MCF 10A (cell line): Measurements from ENCODE around the gene ERAS. TPM values are rescaled to one million over a fixed set of nuclear protein-coding genes. Genes with fewer than 3 reads are reported as not detected.

Source experiments
- BruUV-seq: library from RNA; stranded (reverse); fragments of 400-500 nt; replicated peaks from 2 replicates; lab custom pipeline; 2021; lab: Mats Ljungman, UMichigan
- CTCF ChIA-PET: fragments of 300-600 bp; sonication (Branson Sonifier 250); formaldehyde crosslinking; extraction: SDS; loops from one replicate; lab custom pipeline; 2021; ENCODE audit warnings: antibody characterized with exemption, inconsistent platforms; lab: Yijun Ruan, JAX
- POLR2A ChIA-PET: fragments of 300-600, 350-650 bp; sonication (Branson Sonifier 250); formaldehyde crosslinking; extraction: SDS; loops from one replicate; lab custom pipeline; 2020; ENCODE audit warnings: antibody characterized with exemption, inconsistent platforms; lab: Yijun Ruan, JAX
- DNase-seq: peaks from one replicate; pipeline ENCODE4 v3.0.0-alpha.2; 2018; ENCODE audit not compliant: unreplicated experiment
- H3K27ac Mint-ChIP-seq: one replicate; pipeline ENCODE4 v1.8.0; 2022; ENCODE audit warnings: mild to moderate bottlenecking, low read depth, mixed read lengths; ENCODE audit not compliant: unreplicated experiment
- H3K27me3 Mint-ChIP-seq: one replicate; pipeline ENCODE4 v1.8.0; 2022; ENCODE audit warnings: mixed read lengths; ENCODE audit not compliant: insufficient read depth, unreplicated experiment
- H3K36me3 Mint-ChIP-seq: one replicate; pipeline ENCODE4 v1.8.0; 2022; ENCODE audit warnings: mild to moderate bottlenecking, moderate library complexity, mixed read lengths; ENCODE audit not compliant: insufficient read depth, unreplicated experiment
- H3K4me1 Mint-ChIP-seq: one replicate; pipeline ENCODE4 v1.8.0; 2022; ENCODE audit warnings: mixed read lengths; ENCODE audit not compliant: insufficient read depth, unreplicated experiment
- H3K4me3 Mint-ChIP-seq: one replicate; pipeline ENCODE4 v1.8.0; 2022; ENCODE audit warnings: mild to moderate bottlenecking, moderate library complexity, mixed read lengths; ENCODE audit not compliant: unreplicated experiment
- H3K9me3 Mint-ChIP-seq: one replicate; pipeline ENCODE4 v1.8.0; 2022; ENCODE audit warnings: mixed read lengths; ENCODE audit not compliant: unreplicated experiment
- CTCF ChIP-seq: fragments of 200-600 bp; IDR thresholded peaks from one replicate; pipeline ENCODE4 v1.8.0; 2022; ENCODE audit warnings: antibody characterized with exemption, mild to moderate bottlenecking; ENCODE audit not compliant: unreplicated experiment
- intact Hi-C: fragments of 100-400 bp; cut with micrococcal nuclease; formaldehyde crosslinking; loops from 2 replicates; pipeline ENCODE4 v1.14.1; 2022
- total RNA-seq: library from RNA; stranded (reverse); gene quantifications from 2 replicates; pipeline ENCODE4 v1.2.3, GENCODE V29; 2022

The ERAS gene
- total RNA-seq, 1 experiment from 2014 or later, result not detected

DNA sequence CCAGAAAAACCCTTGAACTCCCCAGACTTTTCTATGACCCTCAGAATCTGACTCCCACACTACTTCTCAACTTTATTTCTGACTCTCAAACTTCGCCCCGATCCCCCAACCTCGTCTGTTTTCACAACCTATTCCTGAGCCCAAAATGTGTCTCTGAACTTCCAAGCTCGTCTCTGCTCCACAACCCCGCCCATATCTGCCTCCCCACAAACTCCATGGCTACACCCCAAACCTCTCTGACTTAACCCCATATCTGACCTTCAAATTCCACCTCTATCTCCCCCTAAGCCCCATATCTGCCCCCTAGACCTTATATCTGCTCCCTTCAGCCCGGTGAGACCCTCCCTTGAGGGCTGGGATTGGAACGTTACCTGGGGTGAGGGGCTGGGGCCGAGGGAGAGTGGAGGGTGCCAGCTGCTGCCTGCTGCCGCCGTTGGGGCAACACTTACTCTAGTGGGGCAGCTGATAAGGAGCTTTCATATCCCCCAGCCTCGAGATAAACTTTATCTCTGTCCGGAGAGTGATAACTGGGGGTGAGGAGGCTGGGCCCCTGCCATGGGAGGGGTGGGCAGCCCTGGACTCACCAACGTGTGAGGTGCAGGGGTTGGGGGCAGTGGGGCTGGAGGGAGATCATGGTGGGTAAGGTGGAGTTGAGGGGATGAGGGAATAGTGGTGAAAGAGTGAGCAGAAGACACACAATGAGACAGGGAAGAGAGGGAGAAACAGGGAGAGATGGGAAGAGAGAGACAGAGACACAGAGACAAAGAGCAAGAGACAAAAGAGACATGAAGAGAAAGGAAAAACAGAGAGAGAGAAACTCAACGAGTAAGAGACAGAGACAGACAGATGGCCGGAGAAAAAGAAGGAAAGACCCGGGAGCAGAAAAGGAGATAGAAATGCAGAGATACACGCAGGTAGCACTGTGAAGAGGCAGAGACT lies 38.5 kb upstream of the ERAS start:
- POLR2A ChIA-PET, result interaction anchor here (0.5 kb wide), 1 partner anchor 17 kb away, joined by 3 read pairs; no protein-coding TSS in a partner anchor
- H3K27ac Mint-ChIP-seq, result no peak overlapping the region
- H3K27me3 Mint-ChIP-seq, result peaks cover 39% of the 10 kb centered on the region
- no TSS peak for BruUV-seq
- peaks cover 14% of the 10 kb centered on the region for H3K9me3 Mint-ChIP-seq
- no peak for TF ChIP-seq CTCF
- CTCF ChIA-PET, result interaction anchor here (0.6 to 0.7 kb wide), 2 partner anchors 27 to 156 kb away, joined by 3 read pairs; no protein-coding TSS in a partner anchor
- no peak overlapping the region for H3K4me3 Mint-ChIP-seq
- intact Hi-C loops, result no loop called here
- H3K36me3 Mint-ChIP-seq, result no peaks in the 10 kb centered on the region
- H3K4me1 Mint-ChIP-seq, result no peaks in the 10 kb centered on the region
- no peak for DNase-seq

DNA sequence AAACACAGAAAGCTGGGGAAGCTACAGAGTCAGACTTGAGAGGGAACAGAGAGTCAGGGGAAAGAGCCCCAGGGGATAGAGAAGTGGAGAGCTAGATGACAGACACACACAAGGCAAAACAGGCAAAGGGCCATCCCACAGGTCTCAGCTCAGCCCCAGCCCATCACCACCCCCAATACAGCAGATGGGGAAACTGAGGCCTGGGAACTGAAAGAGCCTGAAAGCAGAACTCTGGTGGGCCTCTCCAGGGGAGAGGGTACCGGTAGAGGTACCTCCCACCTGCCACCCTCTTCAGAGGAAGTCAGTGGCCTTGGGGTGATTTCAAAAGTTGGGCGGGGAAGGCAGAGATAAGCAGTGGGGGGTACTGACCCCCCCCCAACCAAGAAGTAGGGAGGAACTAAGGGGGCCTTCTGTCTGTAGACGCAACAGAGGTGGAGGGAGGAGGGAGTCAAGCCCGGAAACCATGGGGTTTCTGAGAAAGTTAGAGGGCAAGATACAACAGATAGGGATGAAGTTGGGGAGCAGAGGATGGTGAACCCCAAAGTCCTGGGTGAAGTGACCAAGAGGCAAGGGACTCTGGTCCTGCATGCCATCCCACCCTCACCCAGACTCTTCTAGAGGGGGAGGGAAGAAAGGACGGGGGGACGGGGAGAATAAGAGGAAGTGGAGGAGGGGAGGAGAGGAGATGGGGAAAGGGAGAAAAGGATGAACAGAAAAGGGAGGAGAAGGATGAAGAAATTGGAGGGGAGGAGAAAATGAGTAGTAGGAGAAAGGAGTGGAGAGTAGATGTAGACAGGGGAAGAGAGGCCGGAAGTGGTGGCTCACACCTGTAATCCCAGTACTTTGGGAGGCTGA lies 36.7 kb upstream of the ERAS start:
- ChIA-PET POLR2A (no interaction called here), CTCF (no interaction called here)
- peaks cover 39% of the 10 kb centered on the region for H3K27me3 Mint-ChIP-seq
- peaks cover 14% of the 10 kb centered on the region for H3K9me3 Mint-ChIP-seq
- no peaks in the 10 kb centered on the region for H3K36me3 Mint-ChIP-seq
- BruUV-seq, result no TSS peak
- no peak for TF ChIP-seq CTCF
- DNase-seq, result no peak
- H3K27ac Mint-ChIP-seq, result no peak overlapping the region
- H3K4me1 Mint-ChIP-seq, result peaks cover 5% of the 10 kb centered on the region
- H3K4me3 Mint-ChIP-seq, result no peak overlapping the region
- intact Hi-C loops, result no loop called here

DNA sequence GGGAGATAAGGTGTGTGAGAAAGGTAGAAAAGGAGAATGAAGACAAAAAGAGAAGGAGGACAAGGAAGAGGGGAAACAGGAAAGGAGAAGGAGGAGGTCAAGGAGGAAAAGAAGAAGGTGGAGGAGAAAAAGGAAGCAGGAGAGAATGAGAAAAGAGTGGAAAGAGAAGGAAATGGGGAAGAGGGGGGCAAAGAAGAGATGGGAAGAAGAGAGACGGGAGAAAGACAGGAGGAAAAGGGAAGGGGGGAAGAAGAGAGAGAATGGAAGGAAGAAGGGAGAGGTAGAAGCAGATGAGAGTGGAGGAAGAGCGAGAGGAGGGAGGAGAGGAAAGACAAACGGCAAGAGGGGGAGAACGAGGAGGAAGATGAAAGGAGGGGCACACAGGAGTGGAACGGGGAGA lies 35.8 kb upstream of the ERAS start:
- H3K4me3 Mint-ChIP-seq, result no peak overlapping the region
- peaks cover 39% of the 10 kb centered on the region for H3K27me3 Mint-ChIP-seq
- peaks cover 14% of the 10 kb centered on the region for H3K9me3 Mint-ChIP-seq
- intact Hi-C loops, result no loop called here
- no TSS peak for BruUV-seq
- DNase-seq, result no peak
- ChIA-PET POLR2A (no interaction called here), CTCF (no interaction called here)
- peaks cover 5% of the 10 kb centered on the region for H3K4me1 Mint-ChIP-seq
- H3K36me3 Mint-ChIP-seq, result no peaks in the 10 kb centered on the region
- TF ChIP-seq CTCF, result no peak
- H3K27ac Mint-ChIP-seq, result no peak overlapping the region
